Mesendoderm (in vitro differentiated cells): ENCODE results near the gene NMRK2.

ENCODE experiments used
- DNase-seq: peaks from one replicate; pipeline ENCODE4 v3.0.0; 2013
- H2AK5ac ChIP-seq: 2 replicates; pipeline ENCODE4 v1.6.1; 2013; ENCODE audit warnings: low read length, inconsistent platforms
- H2BK120ac ChIP-seq: 2 replicates; pipeline ENCODE4 v1.6.1; 2013; ENCODE audit warnings: low read depth, mild to moderate bottlenecking, low read length, moderate library complexity, mixed read lengths
- H2BK15ac ChIP-seq: replicated peaks from 2 replicates; pipeline ENCODE4 v1.6.1; 2013; ENCODE audit warnings: low read depth, mild to moderate bottlenecking, moderate library complexity
- H2BK5ac ChIP-seq: 2 replicates; pipeline ENCODE4 v1.6.1; 2013; ENCODE audit warnings: low read length, inconsistent platforms
- H3K18ac ChIP-seq: 2 replicates; pipeline ENCODE4 v1.6.1; 2013; ENCODE audit warnings: mild to moderate bottlenecking, low read length, mixed read lengths
- H3K23ac ChIP-seq: one replicate; pipeline ENCODE4 v1.6.1; 2013; ENCODE audit warnings: low read length
- H3K27ac ChIP-seq: 2 replicates; pipeline ENCODE4 v1.5.1; 2013; ENCODE audit warnings: low read depth, mild to moderate bottlenecking, inconsistent platforms, low read length, moderate library complexity
- H3K27me3 ChIP-seq: 2 replicates; pipeline ENCODE4 v1.6.1; 2013; ENCODE audit warnings: low read length, control low read depth, mild to moderate bottlenecking, inconsistent platforms; ENCODE audit not compliant: insufficient read depth, poor library complexity
- H3K36me3 ChIP-seq: 2 replicates; pipeline ENCODE4 v1.6.1; 2013; ENCODE audit warnings: low read length, inconsistent platforms; ENCODE audit not compliant: control insufficient read depth, insufficient read depth
- H3K4ac ChIP-seq: one replicate; pipeline ENCODE4 v1.6.1; 2013; ENCODE audit warnings: low read depth, mild to moderate bottlenecking, low read length, moderate library complexity
- H3K4me1 ChIP-seq: 2 replicates; pipeline ENCODE4 v1.6.1; 2013; ENCODE audit warnings: low read depth, low read length, inconsistent platforms; ENCODE audit not compliant: control insufficient read depth
- H3K4me2 ChIP-seq: 2 replicates; pipeline ENCODE4 v1.6.1; 2013; ENCODE audit warnings: low read length
- H3K4me3 ChIP-seq: 2 replicates; pipeline ENCODE4 v1.5.1; 2013; ENCODE audit warnings: mild to moderate bottlenecking, low read length
- H3K56ac ChIP-seq: one replicate; pipeline ENCODE4 v1.6.1; 2013; ENCODE audit warnings: low read length
- H3K79me1 ChIP-seq: 2 replicates; pipeline ENCODE4 v1.6.1; 2013; ENCODE audit warnings: low read length, inconsistent platforms
- H3K79me2 ChIP-seq: 2 replicates; pipeline ENCODE4 v1.6.1; 2013; ENCODE audit warnings: mild to moderate bottlenecking, low read length; ENCODE audit not compliant: control insufficient read depth, insufficient read depth
- H3K9ac ChIP-seq: 2 replicates; pipeline ENCODE4 v1.6.1; 2013; ENCODE audit warnings: low read length, inconsistent platforms
- H4K5ac ChIP-seq: one replicate; pipeline ENCODE4 v1.6.1; 2013; ENCODE audit warnings: low read length
- H4K8ac ChIP-seq: one replicate; pipeline ENCODE4 v1.6.1; 2013; ENCODE audit warnings: low read depth, mild to moderate bottlenecking, control low read depth, low read length, moderate library complexity
- WGBS: extraction: QIAGEN DNeasy Blood & Tissue Kit; methylation state at CpG from one replicate; pipeline ENCODE4 v1.1.7; 2013; ENCODE audit warnings: low lambda C conversion rate, missing lambda C conversion rate; ENCODE audit not compliant: insufficient coverage; ENCODE audit errors: extremely low coverage; 5-methylcytosine and 5-hydroxymethylcytosine counted together

NMRK2 gene

GRCh38 chr19:3919793-3920192 is 13.1 kb upstream of the NMRK2 start:
- Histone ChIP-seq H3K36me3 (no peaks in the 10 kb centered on the region), H3K79me2 (no peaks in the 10 kb centered on the region), H3K4ac (no peak overlapping the region), H3K9ac (no peak overlapping the region), H3K18ac (no peak overlapping the region), H3K4me2 (no peak overlapping the region), H2BK5ac (no peak overlapping the region), H2BK15ac (no peak overlapping the region), H3K79me1 (no peaks in the 10 kb centered on the region), H3K27ac (no peak overlapping the region), H2BK120ac (no peak overlapping the region), H3K27me3 (no peaks in the 10 kb centered on the region), H3K56ac (no peak overlapping the region), H2AK5ac (no peak overlapping the region), H3K4me3 (no peak overlapping the region), H4K8ac (no peak overlapping the region), H3K4me1 (no peaks in the 10 kb centered on the region), H3K23ac (no peak overlapping the region), H4K5ac (no peak overlapping the region)
- no peak for DNase-seq
- no CpG with 5 or more reads among the region's 8 CpGs for WGBS

- no peak for DNase-seq
- H2BK120ac ChIP-seq: no peak overlapping the region
- H4K8ac ChIP-seq: no peak overlapping the region
- H3K27me3 ChIP-seq: no peaks in the 10 kb centered on the region
- H3K9ac ChIP-seq: no peak overlapping the region
- no peak overlapping the region for H3K23ac ChIP-seq
- H3K4ac ChIP-seq: no peak overlapping the region
- no peak overlapping the region for H4K5ac ChIP-seq
- H2AK5ac ChIP-seq: no peak overlapping the region
- no peaks in the 10 kb centered on the region for H3K79me1 ChIP-seq
- no peaks in the 10 kb centered on the region for H3K4me1 ChIP-seq
- H3K27ac ChIP-seq: no peak overlapping the region
- no peak overlapping the region for H3K4me2 ChIP-seq
- H3K18ac ChIP-seq: no peak overlapping the region
- H2BK15ac ChIP-seq: no peak overlapping the region
- H3K4me3 ChIP-seq: no peak overlapping the region
- no peaks in the 10 kb centered on the region for H3K79me2 ChIP-seq
- no peaks in the 10 kb centered on the region for H3K36me3 ChIP-seq
- no peak overlapping the region for H2BK5ac ChIP-seq
- H3K56ac ChIP-seq: no peak overlapping the region
These were observed 9.6 kb upstream of the NMRK2 start for GRCh38 chr19:3923096-3923758.

- Histone ChIP-seq H3K27me3 (no peaks in the 10 kb centered on the region), H4K8ac (no peak overlapping the region), H3K4me1 (no peaks in the 10 kb centered on the region), H3K27ac (no peak overlapping the region), H3K23ac (no peak overlapping the region), H3K36me3 (no peaks in the 10 kb centered on the region), H4K5ac (no peak overlapping the region), H3K4ac (no peak overlapping the region), H2BK15ac (no peak overlapping the region), H3K79me1 (no peaks in the 10 kb centered on the region), H3K18ac (no peak overlapping the region), H3K79me2 (no peaks in the 10 kb centered on the region), H3K56ac (no peak overlapping the region), H2BK120ac (no peak overlapping the region), H3K4me2 (no peak overlapping the region), H2AK5ac (no peak overlapping the region), H2BK5ac (no peak overlapping the region), H3K4me3 (no peak overlapping the region), H3K9ac (no peak overlapping the region)
- no CpG with 5 or more reads among the region's 1 CpG for WGBS
- no peak for DNase-seq
These were observed 9.0 kb upstream of the NMRK2 start for GRCh38 chr19:3923912-3924311.

- Histone ChIP-seq H3K4me2 (no peak overlapping the region), H3K56ac (no peak overlapping the region), H3K4me3 (no peak overlapping the region), H2BK120ac (no peak overlapping the region), H2AK5ac (no peak overlapping the region), H3K4me1 (no peaks in the 10 kb centered on the region), H3K9ac (no peak overlapping the region), H3K4ac (no peak overlapping the region), H2BK15ac (no peak overlapping the region), H3K27ac (no peak overlapping the region), H3K18ac (no peak overlapping the region), H3K27me3 (no peaks in the 10 kb centered on the region), H3K79me2 (no peaks in the 10 kb centered on the region), H4K5ac (no peak overlapping the region), H3K23ac (no peak overlapping the region), H2BK5ac (no peak overlapping the region), H4K8ac (no peak overlapping the region), H3K36me3 (no peaks in the 10 kb centered on the region), H3K79me1 (no peaks in the 10 kb centered on the region)
- no CpG with 5 or more reads among the region's 8 CpGs for WGBS
- DNase-seq: no peak
These were observed 1.8 kb upstream of the NMRK2 start for GRCh38 chr19:3931041-3931440.

- H4K8ac ChIP-seq: no peak overlapping the region
- no peak overlapping the region for H2AK5ac ChIP-seq
- H3K4ac ChIP-seq: no peak overlapping the region
- H3K4me1 ChIP-seq: no peaks in the 10 kb centered on the region
- no peak overlapping the region for H3K23ac ChIP-seq
- H3K79me2 ChIP-seq: no peaks in the 10 kb centered on the region
- H3K27me3 ChIP-seq: no peaks in the 10 kb centered on the region
- no peak overlapping the region for H2BK120ac ChIP-seq
- H3K56ac ChIP-seq: no peak overlapping the region
- no peak overlapping the region for H3K27ac ChIP-seq
- H3K18ac ChIP-seq: no peak overlapping the region
- no peak overlapping the region for H2BK15ac ChIP-seq
- H3K4me2 ChIP-seq: no peak overlapping the region
- H3K79me1 ChIP-seq: no peaks in the 10 kb centered on the region
- H3K36me3 ChIP-seq: no peaks in the 10 kb centered on the region
- H3K9ac ChIP-seq: no peak overlapping the region
- no peak overlapping the region for H4K5ac ChIP-seq
- no peak overlapping the region for H2BK5ac ChIP-seq
- no peak overlapping the region for H3K4me3 ChIP-seq
- WGBS: no CpG with 5 or more reads among the region's 29 CpGs
- no peak for DNase-seq
These were observed 3.9 kb downstream of the NMRK2 start for GRCh38 chr19:3936506-3937442.
